ENCODE results near the gene C1QL2.

DNA sequence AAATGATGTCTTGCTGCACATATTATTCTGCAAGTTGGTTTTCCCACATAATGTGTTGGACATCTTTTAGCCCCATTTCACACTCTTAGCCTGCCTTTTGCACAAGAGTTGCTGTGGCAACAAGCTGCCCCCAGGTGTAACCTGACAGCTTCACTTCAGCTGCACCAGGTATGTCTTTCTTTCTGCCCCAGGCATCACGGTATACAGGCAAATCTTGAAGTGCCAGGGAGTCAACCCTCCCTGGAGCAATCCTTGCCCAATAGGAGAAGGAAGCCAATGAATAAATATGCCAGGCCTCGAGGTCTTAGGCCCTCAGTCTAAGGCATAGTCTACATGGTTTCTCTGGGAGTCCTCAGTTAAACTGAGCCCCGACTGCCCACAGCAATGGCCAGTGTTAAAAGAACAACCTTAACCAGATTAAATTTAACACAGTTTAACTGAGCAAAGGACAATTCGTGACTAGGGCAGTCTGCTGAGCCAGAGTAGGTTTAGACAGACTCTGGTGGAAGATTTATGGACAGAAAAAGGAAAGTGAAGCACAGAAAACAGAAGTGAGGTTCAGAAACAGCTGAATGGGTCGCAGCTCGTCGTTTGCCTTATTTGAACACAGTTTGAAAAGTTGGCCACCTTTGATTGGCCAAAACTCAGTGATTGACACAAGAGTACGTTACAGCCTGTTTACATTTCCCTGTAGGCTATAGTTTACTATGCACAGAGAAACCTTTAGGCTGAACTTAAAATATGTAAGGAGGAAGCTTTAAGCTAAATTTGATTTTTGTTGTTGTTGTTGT is 32.0 kb upstream of the C1QL2 start:
- TF ChIP-seq, protein P1, sequence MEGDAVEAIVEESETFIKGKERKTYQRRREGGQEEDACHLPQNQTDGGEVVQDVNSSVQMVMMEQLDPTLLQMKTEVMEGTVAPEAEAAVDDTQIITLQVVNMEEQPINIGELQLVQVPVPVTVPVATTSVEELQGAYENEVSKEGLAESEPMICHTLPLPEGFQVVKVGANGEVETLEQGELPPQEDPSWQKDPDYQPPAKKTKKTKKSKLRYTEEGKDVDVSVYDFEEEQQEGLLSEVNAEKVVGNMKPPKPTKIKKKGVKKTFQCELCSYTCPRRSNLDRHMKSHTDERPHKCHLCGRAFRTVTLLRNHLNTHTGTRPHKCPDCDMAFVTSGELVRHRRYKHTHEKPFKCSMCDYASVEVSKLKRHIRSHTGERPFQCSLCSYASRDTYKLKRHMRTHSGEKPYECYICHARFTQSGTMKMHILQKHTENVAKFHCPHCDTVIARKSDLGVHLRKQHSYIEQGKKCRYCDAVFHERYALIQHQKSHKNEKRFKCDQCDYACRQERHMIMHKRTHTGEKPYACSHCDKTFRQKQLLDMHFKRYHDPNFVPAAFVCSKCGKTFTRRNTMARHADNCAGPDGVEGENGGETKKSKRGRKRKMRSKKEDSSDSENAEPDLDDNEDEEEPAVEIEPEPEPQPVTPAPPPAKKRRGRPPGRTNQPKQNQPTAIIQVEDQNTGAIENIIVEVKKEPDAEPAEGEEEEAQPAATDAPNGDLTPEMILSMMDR (IDR thresholded peaks at IDR 0.05): no peak
- no peak for TF ChIP-seq EP300 (IDR thresholded peaks at IDR 0.05)
